GM20000 (cell line): ENCODE measurements around the gene COL12A1.

Experiments used
- DNase-seq: peaks from one replicate; pipeline ENCODE4 v3.0.0; 2012; ENCODE audit warnings: low spot score
- CTCF ChIP-seq: IDR thresholded peaks from 2 replicates; pipeline ENCODE4 v1.5.1; 2012; ENCODE audit warnings: mild to moderate bottlenecking, control low read depth; ENCODE audit errors: extremely low read depth, missing control alignments

The COL12A1 gene

DNA sequence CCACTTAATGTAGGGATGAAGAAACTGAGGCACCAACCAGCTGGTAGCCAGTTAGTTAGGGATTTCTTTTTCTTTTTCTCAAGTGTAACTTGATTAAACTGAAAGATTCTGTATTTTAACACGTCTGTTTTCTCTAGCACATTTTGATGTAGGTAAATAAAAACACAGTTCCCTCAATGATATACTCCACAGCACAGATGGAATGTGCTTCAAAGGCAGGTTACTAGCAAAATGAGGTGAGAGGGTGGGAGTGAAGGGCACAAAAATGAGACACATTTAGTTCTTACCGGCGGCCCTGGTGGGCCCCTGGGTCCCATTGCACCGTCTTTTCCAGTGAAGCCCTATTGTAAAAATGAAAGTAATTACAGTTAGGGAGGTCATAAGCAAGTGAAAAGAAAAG lies 108.9 kb downstream of the COL12A1 start:
- DNase-seq = no peak
- no peak for TF ChIP-seq CTCF

DNA sequence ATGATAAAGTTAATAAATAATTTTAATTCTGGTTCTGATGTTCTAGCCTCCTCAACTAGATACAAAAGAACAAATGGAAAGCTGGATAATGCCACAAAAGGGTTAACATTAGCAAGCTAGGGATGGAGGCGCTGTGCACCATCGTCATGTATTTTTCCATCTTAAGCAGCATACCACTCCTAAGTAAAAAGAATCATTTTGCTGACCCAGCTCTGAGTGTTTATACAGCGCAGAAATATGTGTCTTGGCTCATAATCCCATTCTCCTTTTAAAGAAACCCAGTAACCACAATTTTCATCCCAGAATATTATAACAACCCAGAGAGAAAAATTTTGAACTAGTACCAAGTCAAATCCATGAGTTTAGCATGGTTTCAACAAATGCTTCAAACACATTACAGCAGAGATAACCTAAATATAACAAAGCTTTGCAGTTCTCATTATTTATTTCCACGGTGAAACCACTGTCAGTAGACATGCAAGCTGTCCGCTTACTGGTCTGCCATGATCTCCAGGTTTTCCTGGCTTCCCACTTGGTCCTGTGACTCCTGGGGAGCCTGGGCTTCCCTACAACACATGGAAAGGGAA lies 111.1 kb downstream of the COL12A1 start:
- no peak for DNase-seq
- no peak for TF ChIP-seq CTCF

GRCh38 chr6:75091467-75092190 lies 114.2 kb downstream of the COL12A1 start:
- no peak for TF ChIP-seq CTCF
- no peak for DNase-seq

- TF ChIP-seq CTCF = no peak
- DNase-seq = no peak
Measured at GRCh38 chr6:75090576-75090975, 115.3 kb downstream of the COL12A1 start.

DNA sequence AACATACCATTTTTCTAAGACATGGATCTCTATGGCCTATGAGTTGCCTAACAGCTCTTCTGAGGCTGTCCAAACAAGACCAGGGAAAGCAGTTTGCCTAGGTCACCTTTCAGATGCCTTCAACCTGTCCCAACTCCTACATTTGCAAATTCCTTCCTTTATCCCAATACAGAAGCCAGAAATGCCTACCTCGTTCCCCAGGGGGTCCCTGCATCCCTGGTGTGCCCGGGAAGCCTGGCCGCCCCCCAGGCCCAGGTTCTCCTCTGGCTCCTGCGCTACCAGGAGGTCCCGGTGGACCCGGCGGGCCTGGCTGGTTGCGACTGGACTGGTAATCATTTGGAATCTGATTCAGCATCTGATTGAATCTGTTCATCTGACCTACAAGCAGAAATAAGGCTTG lies 115.9 kb downstream of the COL12A1 start:
- no peak for DNase-seq
- TF ChIP-seq CTCF = no peak

DNA sequence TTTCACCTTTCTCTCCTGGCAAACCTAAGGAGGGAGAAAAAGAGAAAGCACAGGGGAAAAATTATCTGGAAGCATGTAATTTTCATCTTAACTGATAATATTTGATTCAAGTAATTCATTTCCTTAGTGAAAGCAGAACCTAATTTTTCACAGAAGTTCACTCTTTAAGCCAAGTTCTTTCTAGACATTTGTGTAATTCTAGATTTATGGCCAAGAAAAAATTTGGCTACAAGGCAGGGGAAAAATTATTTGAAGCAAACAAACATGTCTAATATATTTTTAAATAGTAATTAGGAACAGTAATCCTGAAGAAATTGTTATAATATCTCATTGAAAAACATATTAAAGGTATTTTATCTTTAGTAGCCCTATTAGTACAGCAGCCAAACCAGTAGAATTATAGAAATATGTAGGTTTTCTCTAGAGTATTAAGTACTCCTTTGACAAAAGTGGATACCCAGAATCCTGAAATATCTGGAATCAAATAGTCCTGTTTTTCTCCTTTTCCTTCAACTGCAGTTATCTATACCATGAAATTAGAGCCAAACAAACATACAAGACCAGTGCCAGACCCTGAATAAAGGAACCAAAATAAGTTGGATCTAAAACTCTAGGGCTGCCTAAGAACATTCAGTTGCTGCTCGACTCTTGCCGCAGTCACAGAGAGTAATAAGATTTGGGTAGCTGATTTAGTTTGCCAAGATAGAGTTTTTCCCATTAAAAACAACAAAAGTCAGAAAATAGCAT lies 116.5 kb downstream of the COL12A1 start:
- DNase-seq = no peak
- no peak for TF ChIP-seq CTCF
